Measurements from ENCODE around the gene ADAM30.

GRCh38 chr1:119903443-119903835, 7.1 kb upstream of the ADAM30 start:
- TF ChIP-seq CTCF (IDR thresholded peaks at IDR 0.05; ENCODE audit: low read length), result no peak
- no peak for TF ChIP-seq EZH2 (IDR thresholded peaks at IDR 0.05; ENCODE audit: borderline replicate concordance, low read length)
